GM21825 (cell line): ENCODE measurements around the gene UBE2O.

Source experiments
- ATAC-seq: cut with Tn5 transposase; IDR thresholded peaks from one replicate; pipeline ENCODE4 v1.9.1; 2021; ENCODE audit warnings: mild to moderate bottlenecking, moderate library complexity; ENCODE audit not compliant: unreplicated experiment

Gene UBE2O

DNA sequence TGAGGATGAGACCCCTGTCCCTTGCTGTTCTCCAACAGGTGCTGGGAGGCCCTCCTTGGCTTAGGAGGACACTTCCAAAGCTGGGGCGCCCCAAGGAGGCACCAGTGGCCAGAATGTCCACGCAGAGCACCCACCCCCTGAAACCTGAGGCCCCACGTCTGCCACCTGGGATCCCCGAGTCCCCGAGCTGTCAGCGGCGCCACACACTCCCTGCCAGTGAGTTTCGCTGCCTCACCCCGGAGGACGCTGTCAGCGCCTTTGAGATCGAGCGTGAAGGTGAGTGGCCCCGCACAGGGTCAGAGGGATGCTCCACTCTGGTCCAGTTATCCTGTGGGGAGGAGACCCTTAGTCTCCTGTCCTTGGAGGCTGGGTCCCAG lies 15.7 kb upstream of the UBE2O start:
- no peak for ATAC-seq

DNA sequence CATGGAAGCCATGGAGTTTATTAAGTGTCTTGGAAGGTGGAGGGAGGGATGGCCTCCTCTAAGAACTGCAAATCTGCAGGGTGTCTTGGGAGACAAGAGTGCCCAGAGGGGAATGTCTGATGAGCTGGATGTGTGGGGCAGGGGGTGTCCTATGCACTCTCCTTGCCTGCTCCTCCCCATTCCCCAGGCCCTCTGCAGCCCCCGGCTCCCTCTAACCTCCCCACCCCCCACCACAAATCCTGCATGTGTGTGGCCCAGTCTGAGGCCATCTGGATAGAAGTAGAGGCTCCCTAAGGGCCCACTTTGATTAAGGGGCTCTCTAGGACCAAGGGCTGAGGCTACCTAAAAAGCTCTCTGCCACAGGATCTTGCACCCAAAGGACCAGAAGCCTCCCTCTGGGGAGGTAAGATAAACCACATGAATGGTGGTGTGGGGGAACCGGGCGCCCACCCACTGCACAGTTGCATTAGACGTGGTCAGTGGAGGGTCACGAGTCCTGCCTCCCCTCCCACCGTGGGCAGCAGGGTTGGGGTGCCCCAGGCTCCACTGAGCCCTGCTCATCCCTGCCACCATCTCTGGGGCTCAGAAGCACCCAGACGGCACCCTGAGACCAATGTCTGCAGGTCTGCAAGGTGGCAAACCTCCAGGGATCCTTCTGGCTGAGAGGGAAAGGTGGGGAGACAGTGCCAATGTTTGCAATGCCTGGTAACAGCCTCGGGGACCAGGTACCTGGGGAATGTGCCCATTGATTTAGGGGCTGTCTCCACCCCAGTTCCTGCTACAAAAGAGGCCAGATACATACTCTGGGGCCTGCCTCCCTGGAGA lies 15.1 kb upstream of the UBE2O start:
- no peak for ATAC-seq

DNA sequence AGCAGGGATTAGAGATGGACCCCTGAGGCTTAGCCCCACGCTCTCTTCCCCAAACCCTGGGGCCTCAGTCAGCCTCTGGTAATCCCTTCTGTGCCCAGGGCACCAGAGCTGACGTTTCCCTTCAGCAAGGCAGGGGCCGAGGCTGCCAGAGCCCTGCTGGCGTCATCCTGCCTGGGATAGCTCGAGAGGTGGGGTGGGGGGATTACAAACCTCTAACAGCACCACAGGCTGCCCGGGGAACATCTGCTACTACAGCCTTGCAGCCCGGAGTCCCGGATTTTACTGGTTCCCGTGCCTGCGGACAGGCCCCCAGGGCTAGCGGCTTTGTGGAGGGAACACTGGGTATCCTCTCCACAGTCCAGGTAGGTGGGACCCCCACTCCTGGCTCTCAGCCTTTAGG lies 14.4 kb upstream of the UBE2O start, which contains the start of gene AANAT:
Gene AANAT, plus strand, starts transcription at position 238 of the 400 bp plus-strand sequence. CDS start 1,144 bp downstream, outside the sequence.
- no peak for ATAC-seq

DNA sequence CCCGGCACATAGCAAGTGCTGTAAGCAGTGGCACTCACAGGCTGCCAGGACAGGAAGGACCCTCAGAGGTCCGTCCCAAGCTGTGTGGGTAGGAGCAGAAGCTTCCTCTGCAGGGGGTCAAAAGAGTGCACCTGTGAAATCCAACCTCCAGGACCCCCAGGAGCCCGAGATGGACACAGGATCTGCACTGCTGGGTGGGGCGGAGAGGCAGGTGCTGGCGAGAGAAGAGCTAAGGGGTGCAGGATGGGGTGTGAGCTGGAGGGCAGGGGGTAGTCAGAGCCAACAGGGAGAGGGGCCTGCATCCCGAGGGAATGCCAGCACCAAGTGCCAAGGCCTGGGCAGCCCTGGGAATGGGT lies 13.8 kb upstream of the UBE2O start:
- no peak for ATAC-seq

DNA sequence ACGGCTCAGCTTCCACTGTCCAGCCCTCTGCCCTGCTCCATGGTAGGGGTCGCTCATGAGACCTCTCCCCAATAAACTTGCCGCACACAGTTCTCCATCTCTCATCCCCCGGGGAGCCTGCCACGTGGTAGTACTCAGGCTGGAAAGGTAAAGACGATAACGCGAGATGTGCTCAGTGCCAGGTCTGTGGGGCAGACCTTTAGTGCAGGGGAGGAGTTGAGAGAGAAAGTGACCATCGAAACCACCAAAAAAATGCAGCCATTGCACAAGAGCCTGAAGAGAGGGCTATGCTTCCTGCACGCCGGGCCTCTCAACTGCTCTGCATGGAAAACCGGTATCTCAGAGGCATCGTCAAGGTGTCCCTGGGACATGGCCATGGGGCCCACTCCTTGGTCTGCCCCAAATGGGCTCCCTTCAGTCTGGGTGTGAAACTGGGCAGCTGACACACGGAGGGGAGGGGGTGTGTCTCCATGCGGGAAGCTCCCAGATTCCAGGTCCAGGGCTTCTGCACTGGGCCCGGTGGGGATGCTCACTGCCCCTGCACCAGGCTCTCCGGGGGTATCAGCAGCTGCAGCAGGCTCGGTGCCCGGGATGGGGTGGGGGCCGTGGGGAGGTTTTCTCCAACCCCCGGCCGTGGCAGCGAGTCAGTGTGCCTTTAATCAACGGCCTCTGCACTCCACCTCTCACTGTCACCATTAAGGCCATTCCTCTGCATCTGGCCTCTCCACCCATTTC lies 9.8 kb upstream of the UBE2O start:
- ATAC-seq = no peak

DNA sequence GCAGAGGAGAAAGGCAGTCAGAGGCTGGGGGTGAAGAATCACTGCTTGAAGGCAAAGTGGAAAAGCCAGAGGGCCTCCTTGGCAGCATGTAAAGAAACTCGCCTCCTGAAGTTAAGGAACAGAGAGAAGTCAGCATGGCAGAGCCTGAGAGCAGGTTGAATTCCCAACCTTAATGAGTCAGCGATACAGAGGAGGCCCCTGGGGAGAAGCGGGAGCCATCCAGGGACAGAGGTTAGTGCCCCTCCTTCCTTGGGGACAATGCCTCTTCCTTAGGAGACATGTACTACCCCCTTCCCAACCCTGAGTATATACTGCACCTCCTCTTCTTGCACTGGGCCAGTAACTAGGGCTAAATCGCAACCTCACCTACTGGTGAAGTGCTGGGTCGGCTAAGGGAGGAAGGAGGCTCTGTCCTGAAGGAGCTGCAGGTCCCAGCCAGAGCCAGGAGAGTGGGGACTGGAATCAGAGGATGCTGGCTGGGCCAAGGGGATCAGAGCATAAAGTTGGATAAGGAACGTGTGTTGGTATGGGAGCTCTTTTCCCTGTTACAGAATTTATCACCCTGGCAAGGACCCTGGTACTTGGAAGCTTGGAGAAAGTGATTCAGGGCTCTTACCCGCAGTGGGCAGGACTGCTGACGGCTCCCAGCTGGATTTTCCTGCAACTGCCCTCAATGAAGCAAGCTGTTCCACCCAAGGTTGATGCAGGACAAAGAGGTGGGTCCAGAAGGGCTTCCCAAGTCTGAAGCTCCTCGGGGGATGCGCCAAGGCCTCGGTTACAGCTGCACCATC lies 9.0 kb upstream of the UBE2O start:
- no peak for ATAC-seq

DNA sequence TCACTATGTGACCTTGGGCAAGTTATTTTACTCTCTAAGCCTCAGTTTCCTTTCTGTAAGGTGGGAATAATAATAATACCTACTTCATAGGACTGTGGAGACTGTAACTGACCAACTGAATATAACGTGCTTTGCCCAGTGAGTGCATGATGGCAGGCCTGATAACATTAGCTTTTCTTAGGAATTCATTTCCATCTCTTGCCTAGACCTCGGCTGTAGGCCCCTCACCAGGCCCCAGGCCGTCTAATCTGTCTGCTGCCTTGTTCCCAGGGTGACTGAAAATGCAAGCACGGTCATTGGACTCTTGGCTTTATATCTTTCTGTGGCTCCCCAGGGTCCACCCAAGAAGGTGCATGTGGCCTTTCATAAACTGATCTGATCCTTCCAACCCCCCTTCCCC lies 6.7 kb upstream of the UBE2O start:
- no peak for ATAC-seq

DNA sequence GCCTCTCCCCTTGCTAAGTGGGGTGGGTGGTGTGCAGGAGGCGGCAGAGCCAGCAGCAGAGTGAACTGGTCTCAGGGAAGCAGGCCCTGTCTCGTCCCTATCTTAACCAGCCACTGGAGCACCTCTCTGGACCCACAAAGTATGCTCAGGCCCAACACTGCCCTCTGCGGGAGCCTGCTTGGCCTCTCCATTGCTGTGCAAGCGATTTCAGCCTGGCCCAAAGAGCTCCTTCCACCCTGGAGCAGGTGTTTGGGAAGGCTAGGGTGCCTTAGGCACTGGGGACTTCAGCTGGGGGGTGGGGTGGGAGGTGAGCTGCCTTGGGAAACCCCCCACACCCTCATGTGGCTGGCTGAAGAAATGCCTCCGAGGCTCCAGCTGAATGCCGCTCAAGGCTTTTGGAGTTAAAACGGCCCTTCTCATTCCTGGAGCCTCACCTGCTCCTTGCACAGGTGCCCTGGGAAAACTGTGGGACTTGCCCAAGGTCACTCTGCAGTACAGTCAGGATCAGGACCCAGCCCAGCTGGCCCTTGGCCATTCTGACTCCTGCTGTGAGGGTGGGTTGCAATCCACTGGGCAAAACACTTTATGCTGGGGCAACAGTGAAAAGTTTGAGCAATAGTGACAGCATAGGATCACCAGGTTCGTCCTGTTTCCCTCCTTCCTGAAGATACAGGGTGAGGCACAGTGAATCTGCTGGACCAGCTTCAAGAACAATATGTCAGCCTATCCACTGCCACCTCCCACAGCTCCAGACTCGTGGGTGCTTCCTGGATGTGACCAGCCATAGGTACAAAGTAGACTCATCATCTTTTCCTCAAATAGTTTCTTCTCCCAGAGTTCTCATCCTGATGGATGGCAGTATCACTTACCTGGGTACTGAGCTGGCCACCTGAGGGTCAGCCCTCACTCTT lies 5.9 kb upstream of the UBE2O start:
- ATAC-seq = no peak

DNA sequence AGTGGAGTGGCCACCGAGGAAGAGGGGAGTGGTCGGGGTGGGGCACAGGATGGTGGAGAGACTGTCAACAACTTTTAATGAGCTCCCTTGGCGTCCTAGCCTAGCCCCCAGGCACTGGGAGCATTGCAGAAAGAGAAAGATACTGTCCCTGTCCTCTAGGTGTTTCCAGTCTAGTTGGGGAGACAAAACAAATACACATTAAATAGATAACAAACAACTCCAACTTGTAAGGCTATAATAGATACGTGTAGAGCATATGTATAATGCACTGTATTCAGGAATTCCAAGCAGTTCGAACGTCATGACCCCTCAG lies 435 bp upstream of the UBE2O start:
- ATAC-seq = no peak

DNA sequence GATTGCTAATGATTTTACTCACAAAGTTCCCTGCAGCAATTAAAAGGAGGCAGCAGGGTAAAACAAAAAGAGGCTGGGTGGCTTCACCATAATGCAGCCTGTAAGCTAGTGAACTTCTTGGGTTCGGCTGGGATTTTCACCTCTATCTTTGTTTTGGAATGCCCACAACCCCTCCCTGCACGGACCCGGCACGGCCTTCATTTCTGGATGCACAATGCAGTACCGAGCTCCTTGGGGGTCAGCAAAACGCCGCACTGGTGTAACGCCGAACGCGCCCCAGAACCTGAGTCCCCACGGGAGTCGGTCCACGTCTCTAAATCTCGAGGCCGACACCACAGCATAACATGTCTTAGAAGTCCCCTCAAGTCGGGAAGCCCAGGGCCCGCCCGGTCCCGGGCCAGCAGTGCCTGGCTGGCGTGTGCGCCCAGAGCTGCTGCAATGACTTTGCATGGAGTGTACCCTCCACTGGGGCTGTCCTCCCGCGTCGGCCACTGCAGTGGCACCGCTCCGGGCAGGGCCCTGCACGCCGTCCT lies 759 bp downstream of the UBE2O start:
- ATAC-seq = peak; percentile 30

DNA sequence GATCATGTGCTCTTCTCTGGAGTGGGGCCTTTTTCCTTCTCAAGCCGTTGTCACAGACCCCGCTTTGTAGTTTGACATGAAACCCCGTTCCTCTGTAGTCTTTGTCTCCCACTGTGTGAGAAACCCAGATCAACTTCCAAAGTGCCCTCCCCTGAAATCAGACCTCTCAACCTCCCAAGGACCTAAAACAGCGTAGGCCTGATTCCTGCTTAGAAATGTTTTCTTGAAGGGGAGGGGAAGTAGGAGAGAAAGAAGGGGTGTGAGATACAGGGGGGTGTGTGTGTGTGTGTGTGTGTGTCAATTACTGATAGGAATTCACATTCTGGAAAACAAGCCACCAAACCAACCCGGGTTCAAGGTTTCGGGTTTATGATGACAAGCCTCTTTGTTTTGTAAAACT lies 1.4 kb downstream of the UBE2O start:
- no peak for ATAC-seq

DNA sequence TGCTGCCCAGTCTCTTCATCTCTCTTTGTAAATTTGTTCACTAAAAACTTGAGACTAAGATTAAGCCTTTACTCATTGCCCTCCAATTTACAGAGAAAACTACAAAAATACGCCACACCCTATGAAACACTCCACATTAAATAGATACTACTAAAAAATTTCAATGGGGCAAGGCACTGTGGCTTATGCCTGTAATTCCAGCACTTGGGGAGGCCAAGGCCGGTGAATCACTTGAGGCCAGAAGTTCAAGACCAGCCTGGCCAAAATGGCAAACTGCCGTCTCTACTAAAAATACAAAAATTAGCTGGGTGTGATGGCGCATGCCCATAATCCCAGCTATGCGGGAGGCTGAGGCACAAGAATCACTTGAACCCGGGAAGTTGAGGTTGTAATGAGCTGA lies 3.8 kb downstream of the UBE2O start:
- ATAC-seq = no peak

DNA sequence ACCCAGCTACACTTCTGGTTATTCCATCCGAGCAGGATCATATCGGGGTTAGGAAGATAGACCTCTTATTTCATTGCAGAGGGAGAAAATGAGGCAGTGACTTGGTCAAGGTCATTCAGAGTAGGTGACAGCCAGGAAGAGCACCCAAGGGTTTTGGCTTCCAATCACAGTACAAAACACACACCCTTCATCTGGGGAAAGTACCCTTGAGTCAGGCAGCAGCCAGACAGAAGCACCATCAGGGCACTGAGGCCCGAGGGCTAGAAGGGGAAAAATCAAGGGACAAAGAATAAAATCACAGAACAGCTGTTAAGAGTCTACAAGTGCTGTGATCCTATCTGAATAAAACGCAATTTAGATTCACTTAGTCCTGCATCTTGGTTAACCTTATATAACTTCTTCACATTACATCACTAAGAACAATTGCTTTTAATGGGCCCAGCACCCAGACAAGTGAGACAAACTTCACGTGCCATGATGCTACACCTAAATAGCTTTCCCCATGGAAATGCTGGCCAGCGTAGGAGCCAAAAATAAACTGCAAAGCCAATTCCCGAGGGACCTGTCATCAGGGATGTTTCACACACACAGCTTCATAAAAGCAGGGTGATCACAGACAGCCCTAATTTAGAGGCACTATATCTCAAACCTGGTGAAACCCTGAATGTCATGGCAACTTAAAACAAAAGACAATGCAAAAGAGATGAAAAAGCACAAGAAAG lies 4.9 kb downstream of the UBE2O start:
- ATAC-seq = no peak

DNA sequence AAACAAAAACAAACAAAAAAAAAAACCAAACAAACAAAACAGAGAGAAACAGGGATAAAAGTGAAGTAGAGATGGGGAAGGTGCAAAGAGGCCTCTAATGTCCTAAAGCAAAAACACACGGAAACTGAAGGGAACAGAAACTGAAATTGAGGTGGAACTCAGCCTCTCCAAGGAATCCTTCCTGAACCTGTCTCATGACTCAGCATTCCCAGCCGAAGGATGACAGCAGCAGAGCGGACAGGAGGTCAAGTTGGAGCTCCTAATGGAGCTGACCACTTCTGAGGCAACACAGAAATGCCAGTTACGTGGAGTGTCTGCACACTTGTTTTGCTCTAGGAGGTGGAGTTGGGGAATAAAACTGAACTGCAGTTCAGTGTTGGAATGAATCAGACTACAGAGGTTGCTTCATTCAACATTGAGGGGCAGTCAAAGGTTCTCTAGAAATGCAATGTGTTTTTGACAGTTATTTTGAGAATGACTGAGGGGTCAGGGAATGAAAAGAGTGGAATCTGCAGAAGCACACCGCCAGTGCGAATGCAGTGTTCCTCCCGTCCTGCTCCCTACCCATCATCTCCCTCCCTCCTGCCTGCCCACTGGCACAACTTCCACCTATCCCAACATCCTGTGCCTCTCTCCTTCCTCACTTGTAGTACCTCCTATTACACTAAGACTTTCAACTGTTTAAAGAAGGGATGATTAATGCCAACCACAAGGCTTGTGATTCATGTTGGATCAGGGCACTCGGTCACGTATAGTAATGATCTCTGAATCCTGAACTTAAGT lies 6.3 kb downstream of the UBE2O start:
- ATAC-seq = no peak

DNA sequence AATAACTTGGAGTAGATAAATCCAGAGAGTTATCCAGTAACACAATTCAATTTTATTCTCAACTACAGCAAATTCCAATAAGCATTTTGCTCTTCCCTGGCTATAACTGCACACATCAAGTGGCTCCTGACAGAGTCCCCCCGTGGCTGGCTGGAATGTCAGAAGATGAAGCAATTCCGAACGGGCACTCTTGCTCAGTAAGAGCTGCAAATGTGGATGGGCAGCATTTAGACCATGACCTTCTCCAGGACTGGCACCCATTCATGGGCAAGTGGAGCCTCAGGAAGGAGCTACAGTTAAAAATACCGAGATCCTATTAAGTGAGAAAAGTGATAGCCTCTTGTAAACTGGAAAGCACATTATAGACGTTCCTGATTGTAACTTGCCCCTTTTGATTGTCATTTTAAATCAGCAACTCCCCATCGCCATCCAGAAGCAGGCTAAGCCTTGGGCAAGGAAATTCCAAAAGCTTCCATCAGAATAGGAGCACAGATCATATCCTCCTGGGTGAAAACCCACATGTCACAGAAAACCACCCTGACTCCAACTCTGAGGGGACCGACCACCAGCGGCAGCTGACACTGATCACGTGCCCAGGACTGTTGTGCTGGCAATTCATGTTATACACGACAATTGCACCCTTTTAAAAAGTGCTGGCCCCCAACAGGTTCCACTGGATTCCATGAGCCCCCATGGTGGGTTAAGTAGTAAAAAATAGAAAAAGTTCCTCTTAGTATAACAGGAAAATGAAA lies 7.1 kb downstream of the UBE2O start:
- no peak for ATAC-seq

DNA sequence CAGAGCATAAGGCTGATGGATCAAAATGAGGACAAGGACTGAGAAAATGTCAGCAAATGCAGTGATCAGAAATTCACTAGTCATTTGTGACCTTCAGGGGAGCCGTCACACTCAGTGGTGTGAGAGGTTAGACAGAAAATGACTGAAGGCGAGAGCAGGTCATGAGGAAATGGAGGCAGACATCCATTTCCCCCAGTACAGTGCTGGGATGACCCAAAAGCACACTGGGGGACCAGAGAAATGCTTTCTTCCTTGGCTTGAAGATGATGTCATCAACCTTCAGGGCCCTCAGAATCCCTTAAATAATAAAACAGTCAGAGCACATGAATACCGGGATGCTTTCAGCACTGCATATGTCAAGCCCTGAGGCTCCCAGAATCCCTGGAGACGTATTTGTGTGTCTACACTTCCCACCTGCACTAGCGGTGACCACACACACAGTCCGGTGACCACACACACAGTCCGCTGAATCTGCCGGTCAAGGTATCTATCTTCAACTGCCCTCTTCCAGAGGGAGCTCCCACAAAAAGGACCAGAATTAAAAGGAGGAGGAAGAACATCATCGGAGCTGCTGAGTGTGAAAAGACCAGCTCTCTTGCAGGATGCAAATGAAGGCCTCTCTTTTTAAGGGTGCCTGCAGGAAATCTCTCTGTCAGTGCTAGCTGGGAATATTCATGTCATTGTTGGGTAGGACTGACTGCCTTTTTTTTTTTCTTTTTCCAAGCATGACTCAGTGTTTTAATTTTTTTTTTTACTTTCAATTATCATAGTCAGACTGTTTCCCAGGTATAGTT lies 8.2 kb downstream of the UBE2O start:
- no peak for ATAC-seq
